HG03520 (cell line): ENCODE results near the gene DPYSL5.

Experiments used
- ATAC-seq: cut with Tn5 transposase; IDR thresholded peaks from one replicate; pipeline ENCODE4 v1.9.1; 2021; ENCODE audit warnings: mild to moderate bottlenecking, moderate library complexity; ENCODE audit not compliant: unreplicated experiment

DPYSL5 gene

DNA sequence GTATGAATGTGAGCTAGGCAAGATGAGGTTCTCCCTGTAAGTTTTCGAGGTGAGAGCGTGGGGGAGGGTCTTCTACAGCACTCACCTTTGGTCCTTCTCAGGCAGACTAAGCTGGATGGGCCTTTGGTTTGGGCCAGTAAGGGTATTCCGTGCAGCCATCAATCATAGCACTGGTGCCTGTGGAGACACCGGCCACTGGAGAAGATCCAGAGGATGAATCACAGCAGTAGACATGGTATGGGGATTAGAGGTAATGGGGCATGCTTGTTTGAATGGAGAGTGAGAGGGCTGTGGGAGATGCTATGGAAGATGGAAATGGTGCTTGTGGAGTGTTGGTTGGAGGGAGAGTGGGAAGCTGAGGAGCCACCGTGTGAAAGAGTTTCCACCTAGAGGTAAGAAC is 138.6 kb downstream of the DPYSL5 start:
- ATAC-seq = no peak

DNA sequence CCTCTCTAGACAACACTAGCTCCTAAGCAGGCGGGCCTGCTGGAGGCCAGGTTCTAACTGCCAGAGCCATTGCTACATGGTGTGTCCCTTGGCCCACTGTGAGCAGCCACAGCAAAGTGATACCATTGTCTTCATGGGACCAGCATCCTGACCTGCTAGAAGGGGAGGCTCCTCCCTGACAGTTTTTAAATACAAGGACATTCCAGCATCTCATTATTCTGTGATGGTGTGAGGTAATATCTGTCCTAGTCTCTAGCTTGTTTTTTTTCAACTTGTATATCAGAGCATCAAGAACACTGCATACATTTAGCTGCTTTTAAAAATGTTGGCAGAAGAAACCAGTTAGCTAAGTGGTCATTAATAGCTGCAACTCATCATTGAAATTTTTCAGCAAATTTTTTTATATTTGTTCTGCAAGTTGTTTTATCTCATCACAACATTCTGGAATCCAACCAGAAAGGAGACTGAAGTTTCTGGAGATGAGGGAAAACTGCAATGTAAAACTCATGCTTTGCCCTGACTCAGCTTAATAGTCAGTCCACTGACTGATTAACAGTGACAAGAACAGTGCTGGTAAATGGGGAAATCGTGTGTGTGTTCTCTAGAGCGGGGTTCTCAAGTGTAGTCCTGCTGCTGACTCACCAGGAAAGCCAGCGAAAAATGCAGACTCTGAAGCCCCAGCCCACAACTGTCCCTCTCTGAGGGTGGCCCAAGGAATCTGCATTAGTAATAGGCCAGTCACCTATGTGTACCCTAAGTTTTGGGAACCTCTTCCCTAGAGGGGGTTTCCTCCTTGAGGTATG is 140.3 kb downstream of the DPYSL5 start:
- ATAC-seq = no peak

DNA sequence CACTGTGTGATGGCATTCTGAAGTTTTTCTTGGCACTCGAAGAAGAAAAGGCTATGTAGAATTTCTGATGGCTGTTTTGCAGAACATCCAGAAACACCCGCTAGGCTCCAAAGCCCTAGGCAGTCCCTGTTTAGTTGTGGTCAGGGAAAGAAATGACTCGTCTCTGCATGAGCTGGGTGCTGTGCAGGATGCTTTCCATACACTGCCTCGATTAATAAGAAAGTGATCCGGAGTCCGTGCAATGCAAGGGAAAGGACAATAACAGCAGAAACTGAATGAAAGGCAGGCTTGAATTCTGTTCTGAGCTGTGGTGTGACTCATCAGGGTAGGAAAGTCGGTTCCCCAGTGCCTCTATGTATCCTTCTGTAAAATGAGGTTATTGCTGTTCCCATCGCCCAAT is 141.2 kb downstream of the DPYSL5 start:
- no peak for ATAC-seq

DNA sequence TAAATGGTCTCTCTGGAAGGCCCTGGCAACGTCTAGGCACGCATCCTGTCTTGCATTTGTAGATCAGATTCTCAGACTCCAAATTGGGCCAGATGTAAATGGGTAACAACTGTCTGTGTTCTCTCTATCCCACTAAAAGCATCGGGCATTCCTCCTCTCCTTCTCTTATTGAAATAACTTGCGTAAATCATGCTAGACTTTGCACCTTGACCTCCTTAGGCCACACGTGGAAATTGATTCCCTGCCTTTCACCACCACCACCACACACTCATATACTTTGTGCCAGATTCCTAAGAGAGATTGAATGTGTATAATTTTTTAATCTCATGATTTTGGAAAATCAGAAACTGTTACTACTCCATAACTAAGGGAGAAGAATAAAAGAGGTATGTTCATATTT is 143.8 kb downstream of the DPYSL5 start:
- no peak for ATAC-seq

- ATAC-seq = no peak
Measured at GRCh38 chr2:26993768-26994167, 145.8 kb downstream of the DPYSL5 start.

DNA sequence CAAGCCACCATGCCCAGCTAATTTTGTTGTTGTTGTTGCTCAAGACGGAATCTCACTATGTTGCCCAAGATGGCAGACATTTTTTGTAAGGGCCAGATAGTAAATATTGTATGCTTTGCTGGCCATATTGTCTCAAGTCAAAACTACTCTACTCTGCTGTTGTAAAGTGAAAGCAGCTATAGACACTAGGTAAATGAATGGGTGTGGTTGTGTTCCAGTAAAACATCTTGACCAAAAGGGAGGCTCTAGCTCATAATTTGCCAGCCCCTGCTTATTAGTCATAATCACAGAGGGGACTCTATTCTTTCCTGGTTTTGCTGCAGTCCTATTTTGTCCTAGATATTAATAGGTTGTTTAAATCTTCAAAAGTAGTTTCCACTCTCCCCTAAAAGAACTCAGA is 147.1 kb downstream of the DPYSL5 start:
- ATAC-seq = no peak

DNA sequence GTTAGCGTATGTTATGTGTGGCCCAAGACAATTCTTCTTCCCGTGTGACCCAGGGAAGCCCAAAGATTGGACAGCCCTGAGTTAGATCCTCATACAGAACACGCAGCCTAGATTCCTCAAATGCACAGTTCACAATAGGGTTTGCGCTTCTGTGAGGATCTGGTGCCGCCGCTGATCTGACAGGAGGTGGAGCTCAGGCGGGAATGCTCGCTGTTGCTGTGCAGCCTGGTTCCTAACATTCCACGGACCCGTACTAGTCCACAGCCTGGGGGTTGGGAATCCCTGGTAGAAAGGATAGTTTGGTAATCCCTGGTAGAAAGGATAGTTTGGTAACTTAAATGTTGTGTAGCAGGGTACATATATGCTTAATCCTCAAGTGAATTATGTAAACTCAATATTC is 149.5 kb downstream of the DPYSL5 start:
- ATAC-seq = no peak

DNA sequence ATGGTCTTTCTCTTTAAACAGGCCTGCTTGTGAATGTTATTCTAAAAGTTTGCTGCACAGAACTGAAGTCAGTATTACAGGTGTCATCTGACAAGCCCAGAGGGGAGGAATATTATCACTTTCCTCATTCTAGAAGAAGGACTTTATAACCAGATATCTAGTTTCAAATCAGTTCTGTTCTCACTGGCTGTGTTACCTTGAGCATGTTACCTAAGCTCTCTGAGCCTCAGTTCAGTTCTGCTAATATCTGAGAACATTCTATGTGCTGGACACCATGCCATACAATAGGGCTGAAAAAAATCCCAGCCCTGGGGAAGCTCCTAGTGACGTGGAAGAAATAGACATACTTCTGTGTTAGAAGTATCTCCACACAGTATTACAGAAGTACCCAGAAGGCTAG is 150.4 kb downstream of the DPYSL5 start:
- ATAC-seq = no peak
